Thyroid gland (tissue), 4 donors: ENCODE measurements around the gene RIT2. TPM values are rescaled to one million over a fixed set of nuclear protein-coding genes. Genes with fewer than 3 reads are reported as not detected.

Source experiments
- DNase-seq, 2 donors: peaks; one replicate each; pipeline ENCODE4 v3.0.0-alpha.2; 2019
- H3K27ac ChIP-seq, 3 donors: fragments of 200-600 bp; sonication (generic); 1 replicate in 2 of 3; 2 replicates in 1 of 3; pipeline ENCODE4 v1.5.1; 2016 to 2019; ENCODE audit warnings: mild to moderate bottlenecking in 1 of 3, moderate library complexity in 1 of 3
- H3K27me3 ChIP-seq: fragments of 200-600 bp; sonication (generic); one replicate; pipeline ENCODE4 v1.5.1; 2019
- H3K36me3 ChIP-seq, 2 donors: fragments of 200-600 bp; sonication (generic); one replicate each; pipeline ENCODE4 v1.5.1; 2016 to 2019
- H3K4me1 ChIP-seq, 2 donors: fragments of 200-600 bp; sonication (generic); one replicate each; pipeline ENCODE4 v1.5.1; 2017 to 2019
- H3K4me3 ChIP-seq, 3 donors: fragments of 200-600 bp; sonication (generic); replicated peaks in 1 of 3; 1 replicate in 2 of 3; 2 replicates in 1 of 3; pipeline ENCODE4 v1.5.1; 2016; ENCODE audit warnings: mild to moderate bottlenecking in 1 of 3
- H3K9me3 ChIP-seq: fragments of 200-600 bp; sonication (generic); one replicate; pipeline ENCODE4 v1.5.1; 2017
- CTCF ChIP-seq, 6 experiments: fragments of 200-600 bp in 3 of 6; fragments of 450-650 bp in 3 of 6; sonication (generic) in 3 of 6; IDR thresholded peaks; one replicate each; pipeline ENCODE4 v1.5.1; 2016 to 2019; ENCODE audit warnings: antibody characterized with exemption in 6 of 6, mild to moderate bottlenecking in 2 of 6, inconsistent platforms in 1 of 6, moderate library complexity in 1 of 6
- POLR2A ChIP-seq, 2 donors: fragments of 450-650 bp; IDR thresholded peaks; one replicate each; pipeline ENCODE4 v1.6.1; 2017; ENCODE audit warnings: antibody characterized with exemption in 2 of 2, mild to moderate bottlenecking in 2 of 2, moderate library complexity in 1 of 2
- WGBS, 2 donors: methylation state at CpG; one replicate each; pipeline ENCODE4 v1.1.5; 2017; 5-methylcytosine and 5-hydroxymethylcytosine counted together
- intact Hi-C: fragments of 100-400 bp; cut with DNase I; formaldehyde crosslinking; loops from one replicate; pipeline ENCODE4 v1.15.1; 2023
- total RNA-seq, 4 donors: library from RNA; depleted of rRNA; stranded (reverse); fragments of >200 nt; gene quantifications; one replicate each; pipeline ENCODE4 v1.2.3, GENCODE V29; 2016

The RIT2 gene
- total RNA-seq, 4 donors from 2014 or later: not detected

GRCh38 chr18:43061318-43061717, 54.2 kb downstream of the RIT2 start:
- Histone ChIP-seq H3K27me3 (no peaks in the 10 kb centered on the region), H3K9me3 (no peaks in the 10 kb centered on the region), H3K36me3 (no peaks in the 10 kb centered on the region), H3K4me1 (no peaks in the 10 kb centered on the region), H3K4me3 (no peak overlapping the region), H3K27ac (no peak overlapping the region)
- intact Hi-C loops: no loop called here
- TF ChIP-seq CTCF (IDR thresholded peaks at IDR 0.05) (no peak), POLR2A (IDR thresholded peaks at IDR 0.05) (no peak)
- DNase-seq: no peak
- WGBS, 2 donors: 89 to 90% methylated on average over 4 of the region's 4 CpGs

DNA sequence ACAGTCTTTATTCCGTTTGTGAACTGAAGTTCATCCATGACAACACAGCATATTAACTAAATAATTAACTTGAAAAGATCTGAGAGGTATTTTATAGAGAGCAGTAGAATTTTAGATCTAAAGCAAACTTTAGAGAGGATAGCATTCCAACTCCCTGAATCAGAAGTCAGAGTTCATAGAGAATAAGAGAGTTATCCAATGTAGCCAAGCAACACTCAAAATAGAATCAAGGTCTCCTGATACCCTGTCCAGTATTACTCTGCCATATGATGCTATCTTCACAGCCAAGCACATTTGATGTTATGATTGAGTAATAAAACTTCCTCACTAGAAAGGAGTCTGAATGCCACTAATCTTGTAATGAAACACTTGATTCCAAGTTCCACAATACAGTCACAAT, 55.5 kb downstream of the RIT2 start:
- Histone ChIP-seq H3K27ac (no peak overlapping the region), H3K4me1 (no peaks in the 10 kb centered on the region), H3K4me3 (no peak overlapping the region), H3K36me3 (no peaks in the 10 kb centered on the region), H3K27me3 (no peaks in the 10 kb centered on the region), H3K9me3 (no peaks in the 10 kb centered on the region)
- no peak for TF ChIP-seq CTCF (IDR thresholded peaks at IDR 0.05)
- TF ChIP-seq POLR2A (IDR thresholded peaks at IDR 0.05): no peak
- no peak for DNase-seq
- WGBS, 2 donors: 67 to 70% methylated on average over 1 of the region's 1 CpG
- intact Hi-C loops: no loop called here

DNA sequence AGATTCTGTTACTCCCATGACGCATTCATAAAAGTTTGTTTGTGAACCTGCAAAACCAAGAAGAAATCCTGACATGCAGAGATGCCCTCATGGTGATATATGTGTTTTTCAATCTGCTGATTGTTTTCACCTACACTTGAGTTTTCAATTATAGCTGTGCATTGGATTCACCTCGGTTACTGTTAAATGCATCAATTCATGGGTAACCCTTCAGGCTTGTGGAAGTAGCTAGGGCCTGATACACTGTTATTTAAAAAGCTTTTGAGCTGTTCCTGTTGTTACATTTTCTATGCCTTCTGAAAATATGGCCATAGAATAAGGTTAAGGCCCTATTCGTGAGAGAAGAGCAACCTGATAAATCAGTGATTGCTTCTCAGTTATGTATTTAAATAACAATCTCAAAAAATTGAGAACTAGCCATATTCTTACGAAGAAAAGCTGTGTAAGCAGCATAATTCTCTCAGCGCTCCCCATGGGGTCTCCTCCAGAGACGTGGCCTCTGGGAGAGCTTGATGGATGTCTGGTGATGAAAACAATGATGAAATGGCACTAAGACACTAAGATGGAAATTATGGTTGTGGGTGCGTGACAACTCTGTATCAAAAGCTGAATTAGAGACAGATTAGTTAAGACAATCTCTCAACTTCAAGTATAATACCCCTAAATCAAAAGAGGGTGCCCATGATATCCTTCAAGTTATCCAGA, 60.5 kb downstream of the RIT2 start:
- H3K9me3 ChIP-seq: no peaks in the 10 kb centered on the region
- no peaks in the 10 kb centered on the region for H3K4me1 ChIP-seq
- H3K27ac ChIP-seq: no peak overlapping the region
- H3K36me3 ChIP-seq: no peaks in the 10 kb centered on the region
- TF ChIP-seq POLR2A (IDR thresholded peaks at IDR 0.05) (no peak), CTCF (IDR thresholded peaks at IDR 0.05) (no peak)
- intact Hi-C loops: no loop called here
- no peaks in the 10 kb centered on the region for H3K27me3 ChIP-seq
- WGBS, 2 donors: 83 to 88% methylated on average over 7 of the region's 7 CpGs
- no peak for DNase-seq
- H3K4me3 ChIP-seq: no peak overlapping the region

DNA sequence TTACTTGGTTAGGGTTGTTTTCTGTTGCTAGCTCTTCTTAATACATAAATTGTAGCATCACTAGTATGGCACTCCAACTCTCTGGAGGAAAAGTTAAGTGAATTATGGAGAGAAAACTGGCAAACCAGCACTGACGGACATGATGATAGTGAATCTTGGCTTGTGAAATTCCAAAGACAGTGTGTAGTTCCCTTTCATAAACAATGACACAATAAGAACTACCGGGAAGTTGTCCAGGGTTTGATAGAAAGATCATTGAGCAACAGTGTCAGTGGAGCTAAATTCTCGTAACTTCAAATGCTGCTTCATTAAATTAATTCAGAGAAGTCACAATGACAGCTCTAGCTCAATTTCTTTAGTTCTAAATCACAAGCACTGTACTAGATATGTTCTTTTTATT, 66.5 kb downstream of the RIT2 start:
- H3K27me3 ChIP-seq: no peaks in the 10 kb centered on the region
- no peak for DNase-seq
- WGBS, 2 donors: 67 to 76% methylated on average over 3 of the region's 3 CpGs
- intact Hi-C loops: no loop called here
- no peaks in the 10 kb centered on the region for H3K36me3 ChIP-seq
- H3K4me1 ChIP-seq: no peaks in the 10 kb centered on the region
- TF ChIP-seq CTCF (IDR thresholded peaks at IDR 0.05): no peak
- TF ChIP-seq POLR2A (IDR thresholded peaks at IDR 0.05): no peak
- H3K27ac ChIP-seq: no peak overlapping the region
- no peak overlapping the region for H3K4me3 ChIP-seq
- H3K9me3 ChIP-seq: no peaks in the 10 kb centered on the region

GRCh38 chr18:43046322-43046721, 69.2 kb downstream of the RIT2 start:
- intact Hi-C loops: no loop called here
- Histone ChIP-seq H3K9me3 (no peaks in the 10 kb centered on the region), H3K4me1 (no peaks in the 10 kb centered on the region), H3K4me3 (no peak overlapping the region), H3K36me3 (no peaks in the 10 kb centered on the region), H3K27ac (no peak overlapping the region), H3K27me3 (no peaks in the 10 kb centered on the region)
- DNase-seq: no peak
- TF ChIP-seq CTCF (IDR thresholded peaks at IDR 0.05): no peak
- 47 to 100% methylated on average over 1 to 2 of the region's 2 CpGs for WGBS, 2 donors
